Pancreas (tissue), 10 donors: ENCODE measurements around the gene TEX55. TPM values are rescaled to one million over a fixed set of nuclear protein-coding genes. Genes with fewer than 3 reads are reported as not detected.
"Not testable (repeated sequence)": the region's sequence is repeated elsewhere in the genome, so short reads cannot be mapped to it uniquely, and the experiment has no call there.

Experiments used
- ATAC-seq, 4 donors: fragments of 200-7000 bp; cut with Tn5 transposase; one replicate each; pipeline versions ENCODE4 v1.8.0 to v1.9.1; 2020; ENCODE audit warnings: mild to moderate bottlenecking in 4 of 4, moderate library complexity in 4 of 4
- DNase-seq, 6 donors: peaks; one replicate each; pipeline ENCODE4 v3.0.0-alpha.2; 2020
- FAIRE-seq: peaks from 2 replicates; lab custom pipeline; 2012; peaks lifted over from hg19 to GRCh38; lab: Jason Lieb, UNC
- H3K27ac ChIP-seq, 4 donors: fragments of 200-600 bp; sonication (generic); 1 replicate in 3 of 4; 2 replicates in 1 of 4; pipeline versions ENCODE4 v1.5.0 to v1.8.0; 2020
- H3K27me3 ChIP-seq, 4 donors: fragments of 200-600 bp; one replicate each; pipeline ENCODE4 v1.8.0; 2021
- H3K36me3 ChIP-seq, 3 donors: fragments of 200-600 bp; sonication (generic) in 1 of 3; one replicate each; pipeline versions ENCODE4 v1.5.0 to v1.8.0; 2020 to 2021
- H3K4me1 ChIP-seq, 3 donors: fragments of 200-600 bp; one replicate each; pipeline ENCODE4 v1.8.0; 2021
- H3K4me3 ChIP-seq, 4 donors: fragments of 200-600 bp; sonication (generic) in 2 of 4; one replicate each; pipeline versions ENCODE4 v1.5.0 to v1.8.0; 2020 to 2021
- H3K9me3 ChIP-seq, 4 donors: fragments of 200-600 bp; one replicate each; pipeline ENCODE4 v1.8.0; 2021
- CTCF ChIP-seq, 4 donors: fragments of 200-600 bp; sonication (generic) in 3 of 4; IDR thresholded peaks; one replicate each; pipeline versions ENCODE4 v1.5.0 to v1.8.0; 2021; ENCODE audit warnings: antibody characterized with exemption in 4 of 4
- WGBS, 2 donors: extraction: QIAGEN DNeasy Blood & Tissue Kit; methylation state at CpG; one replicate each; pipeline ENCODE4 v1.1.7; 2013; 5-methylcytosine and 5-hydroxymethylcytosine counted together
- intact Hi-C, 3 donors: fragments of 100-400 bp; cut with DNase I; formaldehyde crosslinking; loops; one replicate each; pipeline versions ENCODE4 v1.11.1 to v1.14.2; 2022
- polyA plus RNA-seq, 2 donors: library from polyadenylated mRNA; stranded (reverse); fragments of 200-250 nt; gene quantifications; one replicate each; pipeline ENCODE4 v1.2.3, GENCODE V29; 2013
- total RNA-seq, 6 donors: library from RNA; stranded (reverse); fragmentation: NEBNext Ultra II Directional in 4 of 6; extraction: Animal tissue kit (Norgen Biotek cat#: 25700) in 4 of 6; gene quantifications; one replicate each; pipeline versions ENCODE4 v1.2.1 to v1.2.4, GENCODE V29; 2021 to 2023
- donor health status: healthy with polysubstance abuse.
- donor health status: DM: no; HTN: no; CAD: no; lungs with moderate emphysema.
- donor health status: DM: no; HTN: no; CAD: no.
- donor health status: control.
- donor health status: control.
- donor health status: Bipolar disorder and iron deficiency.
- donor health status: DM: yes; HTN: yes; CAD: no.
- donor health status: DM: no; HTN: no; CAD: no.
- donor health status: DM: no; HTN: no; CAD: no.
- donor health status: DM: yes; HTN: yes; CAD: no.

The TEX55 gene
- total and polyA plus RNA-seq, 8 donors = not detected

DNA sequence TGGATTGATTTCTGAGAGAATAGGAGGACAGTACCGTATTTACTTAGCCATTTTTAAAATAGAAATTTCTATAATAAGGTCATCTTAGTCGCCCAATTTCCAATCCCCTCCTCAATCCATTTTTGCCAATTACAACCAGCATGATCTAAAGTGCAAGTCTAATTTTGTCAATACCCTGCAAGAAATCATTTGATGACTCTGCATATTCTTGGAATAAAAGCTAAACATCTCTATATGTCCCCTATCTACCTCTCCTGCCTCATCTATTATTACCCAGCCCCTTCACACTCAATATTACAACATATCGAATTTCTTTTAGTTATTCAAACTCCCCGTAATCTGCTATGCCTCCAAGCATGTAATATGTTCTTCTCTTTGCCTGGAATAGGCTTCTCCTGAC is 41.9 kb upstream of the TEX55 start:
- no peaks in the 10 kb centered on the region for H3K36me3 ChIP-seq
- H3K4me3 ChIP-seq = no peak overlapping the region
- ATAC-seq = no peak
- no peak overlapping the region for H3K27ac ChIP-seq
- no peaks in the 10 kb centered on the region for H3K9me3 ChIP-seq
- intact Hi-C loops = no loop called here
- no peaks in the 10 kb centered on the region for H3K27me3 ChIP-seq
- 70 to 75% methylated on average over 4 of the region's 4 CpGs for WGBS, 2 donors
- DNase-seq = no peak
- FAIRE-seq = no peak
- no peaks in the 10 kb centered on the region for H3K4me1 ChIP-seq
- no peak for TF ChIP-seq CTCF (IDR thresholded peaks at IDR 0.05)

- 56 to 65% methylated on average over 3 of the region's 3 CpGs for WGBS, 2 donors
- FAIRE-seq = not testable (repeated sequence)
Observed at GRCh38 chr3:119118330-119118729, 27.6 kb upstream of the TEX55 start.

GRCh38 chr3:119120480-119120879 is 25.5 kb upstream of the TEX55 start:
- no peaks in the 10 kb centered on the region for H3K4me1 ChIP-seq
- H3K27ac ChIP-seq = no peak overlapping the region
- DNase-seq (no peak), FAIRE-seq (no peak), ATAC-seq (no peak)
- no peaks in the 10 kb centered on the region for H3K27me3 ChIP-seq
- H3K4me3 ChIP-seq = no peak overlapping the region
- no peak for TF ChIP-seq CTCF (IDR thresholded peaks at IDR 0.05)
- intact Hi-C loops = no loop called here
- H3K9me3 ChIP-seq = no peaks in the 10 kb centered on the region
- H3K36me3 ChIP-seq = no peaks in the 10 kb centered on the region
- WGBS, 2 donors = 62 to 68% methylated on average over 2 of the region's 2 CpGs

More at GRCh38 chr3:119118330-119118729, 27.6 kb upstream of the TEX55 start:
- intact Hi-C loops, H3K4me3 ChIP-seq, H3K27ac ChIP-seq, DNase-seq, ATAC-seq, H3K4me1 ChIP-seq, H3K27me3 ChIP-seq, H3K36me3 ChIP-seq, H3K9me3 ChIP-seq: not testable (repeated sequence)

GRCh38 chr3:119122350-119122749 is 23.6 kb upstream of the TEX55 start:
- H3K36me3 ChIP-seq = no peaks in the 10 kb centered on the region
- no peak for TF ChIP-seq CTCF (IDR thresholded peaks at IDR 0.05)
- 46 to 49% methylated on average over 3 of the region's 3 CpGs for WGBS, 2 donors
- no peaks in the 10 kb centered on the region for H3K9me3 ChIP-seq
- ATAC-seq = no peak
- H3K4me1 ChIP-seq = no peaks in the 10 kb centered on the region
- no peak overlapping the region for H3K4me3 ChIP-seq
- H3K27ac ChIP-seq = no peak overlapping the region
- no peaks in the 10 kb centered on the region for H3K27me3 ChIP-seq
- DNase-seq = no peak
- FAIRE-seq = no peak
- intact Hi-C loops = no loop called here

DNA sequence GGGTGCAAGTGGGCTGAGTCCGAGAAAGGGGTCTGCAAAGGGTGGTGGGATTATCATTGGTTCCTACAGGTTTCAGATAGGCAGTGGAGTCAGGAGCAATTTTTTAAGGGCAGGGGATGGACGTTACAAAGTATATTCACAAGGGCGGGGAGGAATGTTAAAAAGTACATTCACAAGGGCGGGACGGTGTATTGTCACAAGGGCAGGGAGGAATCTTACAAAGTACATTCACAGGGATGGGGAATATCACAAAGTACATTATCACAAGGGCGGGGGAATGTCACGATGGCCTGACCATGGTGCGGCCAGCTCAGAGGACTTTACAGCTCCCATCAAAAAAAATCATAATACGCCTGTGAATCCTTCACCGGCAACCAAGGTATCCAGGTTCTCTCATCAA is 20.6 kb upstream of the TEX55 start:
- H3K4me3 ChIP-seq = no peak overlapping the region

More for the DNA sequence above, 20.6 kb upstream of the TEX55 start:
- 86 to 88% methylated on average over 10 of the region's 10 CpGs for WGBS, 2 donors
- no peaks in the 10 kb centered on the region for H3K36me3 ChIP-seq
- DNase-seq (no peak), FAIRE-seq (no peak), ATAC-seq (no peak)
- no peak overlapping the region for H3K27ac ChIP-seq
- intact Hi-C loops = no loop called here
- H3K27me3 ChIP-seq = no peaks in the 10 kb centered on the region
- no peak for TF ChIP-seq CTCF (IDR thresholded peaks at IDR 0.05)
- no peaks in the 10 kb centered on the region for H3K4me1 ChIP-seq
- H3K9me3 ChIP-seq = no peaks in the 10 kb centered on the region
